Activated CD4-positive, alpha-beta T cell treated with anti-CD3 and anti-CD28 coated beads for 36 hours (primary cell): ENCODE measurements around the gene METTL24. TPM values are rescaled to one million over a fixed set of nuclear protein-coding genes. Genes with fewer than 3 reads are reported as not detected.
"Not testable (repeated sequence)": the region's sequence is repeated elsewhere in the genome, so short reads cannot be mapped to it uniquely, and the experiment has no call there.

ENCODE experiments used
- ATAC-seq: fragments of 200-7000 bp; cut with Tn5 transposase; one replicate; pipeline ENCODE4 v1.10.0; 2021; ENCODE audit warnings: mild to moderate bottlenecking, moderate library complexity
- CTCF ChIA-PET: fragments of 350-600 bp; sonication (Branson Sonifier 250); formaldehyde crosslinking; loops from one replicate; lab custom pipeline; 2021; ENCODE audit warnings: antibody characterized with exemption; lab: Charles Lee
- POLR2A ChIA-PET: fragments of 350-600 bp; sonication (Branson Sonifier 250); formaldehyde crosslinking; loops from one replicate; lab custom pipeline; 2021; ENCODE audit warnings: antibody characterized with exemption, inconsistent platforms; lab: Charles Lee
- DNase-seq: peaks from one replicate; pipeline ENCODE4 v3.0.0-alpha.2; 2020
- H3K27ac Mint-ChIP-seq: one replicate; pipeline ENCODE4 v1.8.0; 2021; ENCODE audit warnings: mixed read lengths
- H3K27me3 Mint-ChIP-seq: one replicate; pipeline ENCODE4 v1.8.0; 2021; ENCODE audit warnings: mixed read lengths
- H3K36me3 Mint-ChIP-seq: one replicate; pipeline ENCODE4 v1.8.0; 2021; ENCODE audit warnings: low read depth, mixed read lengths
- H3K4me1 Mint-ChIP-seq: one replicate; pipeline ENCODE4 v1.8.0; 2021; ENCODE audit warnings: mixed read lengths
- H3K4me3 Mint-ChIP-seq: one replicate; pipeline ENCODE4 v1.8.0; 2021; ENCODE audit warnings: mild to moderate bottlenecking, moderate library complexity, mixed read lengths
- H3K9me3 Mint-ChIP-seq: one replicate; pipeline ENCODE4 v1.8.0; 2021; ENCODE audit warnings: low read depth, mixed read lengths
- intact Hi-C, 2 experiments: fragments of 100-400 bp; cut with DNase I in 1 of 2; cut with micrococcal nuclease in 1 of 2; formaldehyde crosslinking; loops; one replicate each; pipeline versions ENCODE4 v1.14.2 to v1.15.1; 2022 to 2024; cut with DNase I, micrococcal nuclease
- total RNA-seq, 2 experiments: library from RNA; stranded (reverse); gene quantifications; one replicate each; pipeline ENCODE4 v1.2.3, GENCODE V29; 2021

Gene METTL24
- total RNA-seq, 2 experiments from 2014 or later: not detected

DNA sequence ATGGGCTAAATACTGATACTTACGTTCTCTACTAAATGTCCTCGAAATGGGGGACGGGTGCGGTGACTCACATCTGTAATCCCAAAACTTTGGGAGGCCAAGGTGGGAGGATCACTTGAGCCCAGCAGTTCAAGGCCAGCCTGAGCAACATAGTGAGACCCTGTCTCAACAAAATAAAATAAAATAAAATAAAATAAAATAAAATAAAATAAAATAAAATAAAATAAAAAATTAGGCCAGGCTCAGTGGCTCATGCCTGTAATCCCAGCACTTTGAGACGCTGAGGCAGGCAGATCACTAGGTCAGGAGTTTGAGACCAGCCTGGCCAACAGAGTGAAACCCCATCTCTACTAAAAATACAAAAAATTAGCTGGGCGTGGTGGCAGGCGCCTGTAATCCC, 7.6 kb downstream of the METTL24 start:
- CTCF ChIA-PET, H3K4me3 Mint-ChIP-seq, intact Hi-C loops, H3K36me3 Mint-ChIP-seq, H3K9me3 Mint-ChIP-seq, H3K27me3 Mint-ChIP-seq, H3K4me1 Mint-ChIP-seq, H3K27ac Mint-ChIP-seq, DNase-seq, POLR2A ChIA-PET, ATAC-seq: not testable (repeated sequence)

DNA sequence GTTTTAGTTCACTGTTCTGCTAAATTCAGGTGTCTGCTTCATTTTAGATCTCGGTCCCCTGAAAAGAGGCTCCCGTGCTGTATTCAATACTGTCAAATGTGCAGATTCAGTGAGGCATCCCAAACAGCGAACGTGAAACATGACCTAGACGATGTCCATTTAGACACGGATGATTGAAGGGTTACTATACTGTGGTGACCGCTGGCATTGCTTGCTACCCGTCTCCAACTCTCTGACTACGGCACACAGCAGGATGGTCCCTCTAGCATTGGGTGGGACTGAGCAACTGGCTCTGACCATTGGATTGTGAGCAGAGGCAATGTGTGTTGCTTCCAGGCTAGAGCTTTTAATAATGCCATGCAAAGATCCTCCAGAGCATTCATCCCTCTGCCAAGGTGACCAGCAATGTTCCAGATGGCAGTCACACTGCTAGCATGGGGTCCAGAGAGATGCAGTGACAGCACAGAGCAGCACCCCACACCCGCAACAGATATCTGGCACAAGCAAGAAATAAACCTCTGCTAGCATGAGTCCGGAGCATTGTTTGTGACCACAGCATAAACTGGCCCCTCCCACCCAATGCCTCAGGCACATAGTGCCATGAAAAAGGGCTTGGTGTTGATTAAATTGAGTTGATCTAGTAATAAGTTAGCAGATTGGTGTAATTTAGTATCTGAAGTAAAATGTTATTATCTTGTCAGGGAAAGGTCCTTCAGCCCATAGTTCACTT, 9.0 kb downstream of the METTL24 start:
- DNase-seq (no peak), ATAC-seq (no peak)
- no peaks in the 10 kb centered on the region for H3K36me3 Mint-ChIP-seq
- no peaks in the 10 kb centered on the region for H3K27me3 Mint-ChIP-seq
- intact Hi-C loops: no loop called here
- POLR2A ChIA-PET: no interaction called here
- H3K27ac Mint-ChIP-seq: no peak overlapping the region
- CTCF ChIA-PET: interaction anchor here (1.1 kb wide), 1 partner anchor 11 kb away, joined by 3 read pairs; no protein-coding TSS in a partner anchor
- H3K4me1 Mint-ChIP-seq: no peaks in the 10 kb centered on the region
- H3K4me3 Mint-ChIP-seq: no peak overlapping the region
- no peaks in the 10 kb centered on the region for H3K9me3 Mint-ChIP-seq

DNA sequence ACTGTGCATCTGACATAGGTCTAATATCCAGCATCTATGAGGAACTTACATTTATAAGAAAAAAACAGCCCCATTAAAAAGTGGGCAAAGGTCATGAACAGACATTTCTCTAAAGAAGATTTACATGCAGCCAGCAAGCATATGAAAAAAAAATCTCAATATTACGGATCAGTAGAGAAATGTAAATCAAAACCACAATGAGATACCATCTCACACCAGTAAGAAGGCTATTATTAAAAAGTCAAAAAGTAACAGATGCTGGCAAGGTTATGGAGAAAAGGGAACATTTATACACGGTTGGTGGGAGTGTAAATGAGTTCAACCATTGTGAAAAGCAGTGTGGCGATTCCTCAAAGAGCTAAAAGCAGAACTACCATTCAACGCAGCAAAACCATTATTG, 13.1 kb downstream of the METTL24 start:
- Mint-ChIP-seq H3K27ac (no peak overlapping the region), H3K27me3 (no peaks in the 10 kb centered on the region), H3K4me3 (no peak overlapping the region), H3K4me1 (no peaks in the 10 kb centered on the region), H3K36me3 (no peaks in the 10 kb centered on the region), H3K9me3 (no peaks in the 10 kb centered on the region)
- intact Hi-C loops: no loop called here
- POLR2A ChIA-PET: no interaction called here
- CTCF ChIA-PET: no interaction called here
- ATAC-seq: no peak
- DNase-seq: no peak

DNA sequence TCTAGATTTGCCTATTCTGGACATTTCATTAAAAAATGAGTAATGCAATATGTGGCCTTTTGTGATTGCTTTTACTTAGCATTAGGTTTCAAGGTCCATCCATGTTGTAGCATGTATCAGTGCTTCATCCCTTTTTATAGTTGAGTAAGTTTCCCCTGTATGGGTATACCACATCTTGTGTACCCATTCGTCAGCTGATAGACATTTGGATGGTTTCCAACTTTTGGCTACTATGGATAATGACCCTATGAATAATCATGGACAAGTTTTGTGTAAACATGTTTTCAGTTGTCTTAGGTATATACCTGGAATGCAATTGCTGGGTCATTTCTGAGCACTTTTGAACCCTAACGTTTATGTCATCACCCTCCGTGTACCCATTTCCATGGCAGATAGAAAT, 15.4 kb downstream of the METTL24 start:
- H3K36me3 Mint-ChIP-seq: no peaks in the 10 kb centered on the region

DNA sequence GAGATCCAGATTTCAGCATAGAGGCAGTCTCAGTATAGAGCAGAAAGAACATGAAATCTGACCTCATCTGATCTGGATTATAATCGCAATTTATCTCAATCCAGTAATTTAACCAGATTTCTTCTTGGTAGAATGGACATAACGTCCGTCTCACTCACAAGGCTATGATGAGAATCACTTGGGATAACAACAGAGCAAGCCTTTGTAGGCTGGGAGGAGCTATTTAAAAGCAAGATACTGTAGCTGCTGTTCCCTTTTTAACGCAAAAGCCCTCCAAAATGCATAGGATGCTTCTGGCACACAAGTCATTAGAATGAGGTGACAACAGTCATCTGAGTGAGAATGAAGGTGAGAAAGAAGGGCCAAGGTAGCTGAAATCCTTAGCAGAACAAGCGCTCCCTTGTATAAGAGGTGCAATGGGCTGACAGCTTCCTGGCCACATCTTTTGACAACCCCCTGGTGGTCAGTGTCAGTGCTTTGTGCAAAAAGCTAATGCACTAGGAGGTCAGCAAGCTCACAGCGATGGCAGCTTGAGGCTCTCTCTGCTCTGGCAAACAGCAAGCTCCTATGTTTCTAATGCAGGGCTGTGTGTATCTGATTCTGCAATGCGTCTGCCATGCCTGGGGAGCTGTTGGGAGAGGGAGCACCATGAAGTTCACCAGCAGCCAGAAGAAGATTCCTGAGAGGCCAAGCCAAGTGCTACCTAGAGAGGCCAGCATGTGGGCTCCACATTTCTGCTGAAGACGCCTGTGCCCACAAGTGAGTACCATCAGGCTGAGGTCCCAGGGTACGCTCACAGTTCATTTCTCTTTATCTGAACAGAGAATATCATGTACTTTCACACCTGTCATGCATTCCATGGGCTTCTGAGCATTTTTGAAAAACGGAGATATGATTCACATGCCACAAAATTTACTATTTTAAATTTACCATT, 16.2 kb downstream of the METTL24 start:
- intact Hi-C loops: no loop called here
- POLR2A ChIA-PET: no interaction called here

More for the DNA sequence above, 15.4 kb downstream of the METTL24 start:
- ATAC-seq: no peak
- CTCF ChIA-PET: interaction anchor here (0.7 to 1.5 kb wide), 2 partner anchors 49 to 121 kb away, joined by 3 to 4 read pairs; no protein-coding TSS in a partner anchor
- DNase-seq: no peak
- no peaks in the 10 kb centered on the region for H3K9me3 Mint-ChIP-seq
- POLR2A ChIA-PET: no interaction called here
- H3K4me1 Mint-ChIP-seq: no peaks in the 10 kb centered on the region
- no peak overlapping the region for H3K4me3 Mint-ChIP-seq
- no peaks in the 10 kb centered on the region for H3K27me3 Mint-ChIP-seq
- intact Hi-C loops: no loop called here
- no peak overlapping the region for H3K27ac Mint-ChIP-seq

DNA sequence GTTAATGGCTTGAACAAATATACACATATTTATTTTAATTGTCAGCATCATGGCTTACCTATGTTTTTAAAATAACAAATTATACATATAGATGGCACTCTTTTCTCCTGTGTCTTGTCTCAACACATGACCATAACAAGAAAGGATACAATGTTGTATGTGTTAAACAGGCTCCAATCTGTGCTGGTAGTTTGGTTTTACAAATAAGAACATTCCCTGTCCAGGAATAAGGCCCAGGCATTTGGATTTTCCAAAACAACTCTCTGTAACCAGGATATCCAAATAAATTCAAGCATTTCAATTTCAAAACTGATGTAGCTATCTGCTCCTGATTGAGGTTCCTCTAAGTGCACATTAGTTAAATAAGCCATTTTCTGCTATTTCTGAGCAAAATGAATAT, 17.1 kb downstream of the METTL24 start:
- no peak for DNase-seq
- CTCF ChIA-PET: interaction anchor here (1.5 kb wide), 1 partner anchor 51 kb away, joined by 4 read pairs; no protein-coding TSS in a partner anchor
- Mint-ChIP-seq H3K4me1 (no peaks in the 10 kb centered on the region), H3K27me3 (no peaks in the 10 kb centered on the region), H3K4me3 (no peak overlapping the region), H3K36me3 (no peaks in the 10 kb centered on the region), H3K27ac (no peak overlapping the region), H3K9me3 (no peaks in the 10 kb centered on the region)
- intact Hi-C loops: no loop called here
- ATAC-seq: no peak
- POLR2A ChIA-PET: no interaction called here

More for the DNA sequence above, 16.2 kb downstream of the METTL24 start:
- CTCF ChIA-PET: interaction anchor here (0.7 to 1.5 kb wide), 2 partner anchors 50 to 121 kb away, joined by 3 to 4 read pairs; no protein-coding TSS in a partner anchor
- ATAC-seq: no peak
- H3K36me3 Mint-ChIP-seq: no peaks in the 10 kb centered on the region
- H3K4me1 Mint-ChIP-seq: no peaks in the 10 kb centered on the region
- no peak for DNase-seq
- no peaks in the 10 kb centered on the region for H3K27me3 Mint-ChIP-seq
- H3K27ac Mint-ChIP-seq: no peak overlapping the region
- no peak overlapping the region for H3K4me3 Mint-ChIP-seq
- H3K9me3 Mint-ChIP-seq: no peaks in the 10 kb centered on the region

DNA sequence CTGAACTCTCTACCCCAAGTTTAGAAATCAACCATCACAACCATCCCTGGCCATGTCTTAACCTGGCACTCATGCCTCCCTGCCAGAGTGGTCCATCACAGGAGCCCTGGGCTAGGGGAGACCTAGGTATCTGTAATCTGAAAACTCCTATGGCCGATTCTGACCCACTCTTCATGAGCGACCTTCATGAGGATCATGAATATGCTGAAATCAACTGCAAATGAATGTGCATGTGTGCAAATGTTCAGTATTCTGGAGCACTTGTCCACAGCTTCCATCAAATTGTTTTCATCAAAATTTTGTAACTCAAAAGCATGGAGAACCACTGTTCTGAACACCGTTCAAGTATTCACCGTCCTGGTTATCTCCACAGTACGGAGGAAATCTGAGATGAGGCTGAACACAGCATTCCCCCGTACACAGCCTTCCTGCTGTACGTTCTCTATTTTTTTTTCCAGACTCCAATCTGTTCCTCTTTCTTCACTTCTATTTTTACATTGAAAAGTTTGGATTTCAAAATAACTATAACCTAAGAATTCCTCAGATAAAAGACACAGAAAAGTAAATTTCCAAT, 17.7 kb downstream of the METTL24 start:
- H3K4me1 Mint-ChIP-seq: no peaks in the 10 kb centered on the region
- no peaks in the 10 kb centered on the region for H3K27me3 Mint-ChIP-seq
- H3K36me3 Mint-ChIP-seq: no peaks in the 10 kb centered on the region
- intact Hi-C loops: no loop called here
- ChIA-PET CTCF (interaction anchor here (1.1 kb wide), 1 partner anchor 10 kb away, joined by 3 read pairs; no protein-coding TSS in a partner anchor), POLR2A (no interaction called here)
- DNase-seq (no peak), ATAC-seq (no peak)
- H3K4me3 Mint-ChIP-seq: no peak overlapping the region
- H3K27ac Mint-ChIP-seq: no peak overlapping the region
- no peaks in the 10 kb centered on the region for H3K9me3 Mint-ChIP-seq

DNA sequence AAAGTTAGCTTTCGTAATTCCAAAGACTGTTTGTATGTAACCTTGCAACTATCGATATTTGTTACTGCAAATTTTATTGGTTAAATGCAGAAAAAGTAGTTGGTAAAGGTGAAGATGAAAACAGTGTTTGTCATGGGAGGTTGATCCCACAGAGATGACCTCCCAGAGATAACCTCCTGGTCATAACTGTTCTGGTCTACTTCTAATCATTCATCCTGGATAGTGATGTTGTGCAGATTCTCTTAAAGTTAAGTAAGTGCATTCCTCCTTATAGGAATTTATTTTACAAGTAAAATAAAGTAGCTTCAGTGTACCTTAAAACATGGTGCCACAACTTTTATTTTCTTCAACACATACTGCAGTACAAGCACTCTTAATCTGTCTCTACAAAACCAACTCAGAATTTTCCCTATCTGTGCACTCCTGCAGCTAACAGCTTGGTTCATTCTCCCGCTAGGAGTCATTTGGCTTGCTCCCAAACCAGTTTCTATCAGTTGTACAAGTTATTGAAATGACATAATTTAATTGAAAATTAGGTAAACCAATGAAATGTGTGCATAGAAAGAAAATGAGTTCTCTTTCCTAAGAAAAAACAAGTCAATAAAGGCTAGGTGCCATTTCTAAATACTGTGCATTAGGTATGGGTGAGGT, 19.2 kb downstream of the METTL24 start:
- intact Hi-C loops: no loop called here
- ATAC-seq (no peak), DNase-seq (no peak)
- Mint-ChIP-seq H3K27me3 (no peaks in the 10 kb centered on the region), H3K27ac (no peak overlapping the region), H3K9me3 (no peaks in the 10 kb centered on the region), H3K4me1 (no peaks in the 10 kb centered on the region), H3K4me3 (no peak overlapping the region), H3K36me3 (no peaks in the 10 kb centered on the region)
- POLR2A ChIA-PET: no interaction called here
- CTCF ChIA-PET: interaction anchor here (0.8 to 1.0 kb wide), 3 partner anchors 11 to 53 kb away, joined by 3 read pairs; no protein-coding TSS in a partner anchor

DNA sequence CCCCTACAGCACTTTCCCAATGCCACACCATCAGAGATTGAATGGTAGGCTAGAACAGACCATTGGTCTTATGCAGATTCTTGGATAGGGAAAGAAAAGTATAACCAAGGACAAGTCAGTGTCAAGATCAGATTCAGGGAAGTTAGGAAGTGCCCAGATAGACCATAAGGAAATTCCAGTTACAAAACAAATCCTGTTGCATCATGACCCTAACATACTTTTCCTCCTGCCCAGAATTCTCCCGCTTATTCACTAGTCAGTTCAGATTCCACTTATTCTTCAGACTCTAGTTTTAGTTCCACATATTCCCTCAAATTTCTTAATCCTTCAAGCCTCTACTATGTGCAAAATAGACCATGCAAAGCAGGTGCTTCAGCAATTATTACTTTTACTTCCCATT, 20.7 kb downstream of the METTL24 start:
- Mint-ChIP-seq H3K36me3 (no peaks in the 10 kb centered on the region), H3K27me3 (no peaks in the 10 kb centered on the region), H3K9me3 (no peaks in the 10 kb centered on the region), H3K4me1 (no peaks in the 10 kb centered on the region), H3K27ac (no peak overlapping the region), H3K4me3 (no peak overlapping the region)
- ATAC-seq (no peak), DNase-seq (no peak)
- CTCF ChIA-PET: interaction anchor here (0.6 kb wide), 1 partner anchor 41 kb away, joined by 3 read pairs; no protein-coding TSS in a partner anchor
- POLR2A ChIA-PET: no interaction called here
- intact Hi-C loops: no loop called here

DNA sequence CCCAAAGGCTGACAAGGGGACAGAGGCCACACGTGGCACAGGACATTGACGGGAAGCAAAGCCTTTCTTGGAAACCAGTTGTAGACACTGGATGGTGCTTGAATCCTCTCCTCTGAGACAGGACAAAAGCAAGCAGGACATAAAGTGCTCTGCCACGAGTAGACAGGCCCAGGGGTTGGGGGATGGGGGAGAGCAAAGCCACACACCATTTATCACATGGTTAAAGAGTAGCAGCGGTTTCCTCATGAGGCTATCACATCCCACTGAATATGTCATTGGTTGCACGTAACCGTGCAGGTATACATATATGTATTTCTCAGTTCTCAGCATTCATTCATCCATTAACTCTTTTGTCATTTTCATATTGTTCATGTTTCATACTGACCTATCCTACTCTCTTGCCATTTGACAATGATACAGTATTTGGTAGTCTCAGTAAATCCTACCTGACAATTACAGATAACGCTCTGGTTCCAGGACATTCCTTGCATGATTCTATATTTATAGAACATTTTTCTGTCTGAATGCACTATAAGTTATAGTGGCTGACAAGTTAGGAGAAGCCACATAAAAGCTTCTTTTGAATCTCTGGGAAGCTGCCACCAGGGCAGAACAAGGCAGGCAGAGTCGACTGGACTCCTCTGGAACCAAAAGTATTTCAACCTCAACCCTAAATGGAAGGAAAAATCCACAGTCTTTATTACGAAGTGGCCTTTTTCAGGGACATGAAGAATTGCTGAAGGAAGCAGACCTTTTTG, 23.5 kb downstream of the METTL24 start:
- Mint-ChIP-seq H3K36me3 (no peaks in the 10 kb centered on the region), H3K9me3 (no peaks in the 10 kb centered on the region), H3K4me1 (no peaks in the 10 kb centered on the region), H3K27ac (no peak overlapping the region), H3K4me3 (no peak overlapping the region), H3K27me3 (no peaks in the 10 kb centered on the region)
- intact Hi-C loops: no loop called here
- ChIA-PET POLR2A (interaction anchor here (0.6 kb wide), 1 partner anchor 7 kb away, joined by 4 read pairs; no protein-coding TSS in a partner anchor), CTCF (interaction anchor here (1.6 kb wide), 1 partner anchor 18 kb away, joined by 3 read pairs; no protein-coding TSS in a partner anchor)
- ATAC-seq (no peak), DNase-seq (no peak)
